IgD-negative memory B cell (primary cell): ENCODE measurements around the gene CPT1B. TPM values are rescaled to one million over a fixed set of nuclear protein-coding genes. Genes with fewer than 3 reads are reported as not detected.

Source experiments
- H3K27ac Mint-ChIP-seq, 3 donors: one replicate each; pipeline ENCODE4 v1.8.0; 2020 to 2022; ENCODE audit warnings: mild to moderate bottlenecking in 3 of 3, mixed read lengths in 3 of 3, moderate library complexity in 1 of 3
- H3K27me3 Mint-ChIP-seq: one replicate; pipeline ENCODE4 v1.8.0; 2021; ENCODE audit warnings: mixed read lengths
- H3K36me3 Mint-ChIP-seq: one replicate; pipeline ENCODE4 v1.8.0; 2020; ENCODE audit warnings: mild to moderate bottlenecking, mixed read lengths
- H3K4me1 Mint-ChIP-seq, 3 donors: one replicate each; pipeline ENCODE4 v1.8.0; 2020 to 2022; ENCODE audit warnings: mixed read lengths in 3 of 3, mild to moderate bottlenecking in 1 of 3
- H3K4me3 Mint-ChIP-seq, 4 donors: one replicate each; pipeline ENCODE4 v1.8.0; 2020 to 2022; ENCODE audit warnings: mild to moderate bottlenecking in 4 of 4, mixed read lengths in 4 of 4, moderate library complexity in 3 of 4
- H3K9me3 Mint-ChIP-seq, 3 donors: one replicate each; pipeline ENCODE4 v1.8.0; 2020 to 2021; ENCODE audit warnings: mixed read lengths in 3 of 3, mild to moderate bottlenecking in 1 of 3
- polyA plus RNA-seq: library from polyadenylated mRNA; unstranded; fragments of 300-500 nt; fragmentation: Illumina TruSeq; gene quantifications from one replicate; pipeline ENCODE4 v1.2.3, GENCODE V29; 2021

Gene CPT1B
- polyA plus RNA-seq, 1 donor from 2014 or later: 1.6 TPM

DNA sequence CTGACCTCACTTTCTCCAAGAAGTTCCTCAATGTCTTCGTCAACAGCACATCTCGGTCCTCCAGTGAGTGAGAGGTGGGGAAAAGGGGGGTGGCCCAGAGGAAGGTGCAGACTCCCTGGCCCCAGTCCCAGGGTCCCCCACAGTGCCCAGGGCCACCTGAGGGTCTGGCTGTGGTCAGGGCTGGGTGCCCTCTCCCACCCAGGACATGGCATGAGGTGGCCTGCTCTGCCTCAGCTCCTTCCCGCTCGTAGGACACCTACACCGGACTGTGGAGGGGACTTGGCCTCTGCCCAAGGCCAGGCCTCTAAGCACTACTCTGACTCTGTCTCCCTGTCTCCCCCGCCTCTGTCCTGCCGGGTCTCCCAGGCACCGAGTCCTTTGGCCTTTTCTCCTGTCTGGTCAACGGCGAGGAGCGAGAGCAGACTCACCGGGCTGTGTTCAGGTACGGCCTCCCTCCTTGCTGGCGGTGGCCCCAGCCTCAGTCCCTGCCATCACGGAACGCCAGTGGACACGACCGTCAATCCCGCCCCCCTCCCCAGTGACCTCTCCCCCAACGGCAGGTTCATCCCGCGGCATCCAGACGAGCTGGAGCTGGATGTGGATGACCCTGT, 26.9 kb upstream of the CPT1B start:
- H3K36me3 Mint-ChIP-seq: no peaks in the 10 kb centered on the region

GRCh38 chr22:50604256-50605001, 26.2 kb upstream of the CPT1B start:
- H3K4me1 Mint-ChIP-seq: peaks cover 4 to 10% (median 7%) of the 10 kb centered on the region in 3 donors
- no peaks in the 10 kb centered on the region for H3K36me3 Mint-ChIP-seq
- no peak overlapping the region for H3K4me3 Mint-ChIP-seq
- H3K27me3 Mint-ChIP-seq: peaks cover 52% of the 10 kb centered on the region
- no peak overlapping the region for H3K27ac Mint-ChIP-seq
- no peaks in the 10 kb centered on the region for H3K9me3 Mint-ChIP-seq

More for the DNA sequence above, 26.9 kb upstream of the CPT1B start:
- Mint-ChIP-seq H3K4me3 (no peak overlapping the region), H3K4me1 (peaks cover 4 to 10% (median 4%) of the 10 kb centered on the region in 3 donors), H3K9me3 (no peaks in the 10 kb centered on the region), H3K27ac (no peak overlapping the region), H3K27me3 (peaks cover 50% of the 10 kb centered on the region)

- no peak overlapping the region for H3K4me3 Mint-ChIP-seq
- no peaks in the 10 kb centered on the region for H3K36me3 Mint-ChIP-seq
- H3K27me3 Mint-ChIP-seq: peaks cover 48% of the 10 kb centered on the region
- peaks cover 4 to 10% (median 7%) of the 10 kb centered on the region in 3 donors for H3K4me1 Mint-ChIP-seq
- H3K9me3 Mint-ChIP-seq: no peaks in the 10 kb centered on the region
- no peak overlapping the region for H3K27ac Mint-ChIP-seq
Measured at GRCh38 chr22:50603511-50604255, 25.5 kb upstream of the CPT1B start.

- peak overlapping the region in 1 of 3 donors; percentile 32 for H3K27ac Mint-ChIP-seq
Measured at GRCh38 chr22:50602338-50602700, 24.1 kb upstream of the CPT1B start.

GRCh38 chr22:50601669-50602337, 23.6 kb upstream of the CPT1B start:
- Mint-ChIP-seq H3K4me1 (peaks cover 2 to 10% (median 7%) of the 10 kb centered on the region in 3 donors), H3K27ac (peak overlapping the region in 1 of 3 donors; percentile 64), H3K4me3 (peak overlapping the region; percentile 41 to 88 (median 74)), H3K27me3 (peaks cover 39% of the 10 kb centered on the region), H3K36me3 (peaks cover under 1% of the 10 kb centered on the region), H3K9me3 (no peaks in the 10 kb centered on the region)

More at GRCh38 chr22:50602338-50602700, 24.1 kb upstream of the CPT1B start:
- Mint-ChIP-seq H3K4me3 (peak overlapping the region in 3 of 4 donors; percentile 41 to 88 (median 82)), H3K9me3 (no peaks in the 10 kb centered on the region), H3K4me1 (peaks cover 2 to 10% (median 7%) of the 10 kb centered on the region in 3 donors), H3K36me3 (no peaks in the 10 kb centered on the region), H3K27me3 (peaks cover 41% of the 10 kb centered on the region)

DNA sequence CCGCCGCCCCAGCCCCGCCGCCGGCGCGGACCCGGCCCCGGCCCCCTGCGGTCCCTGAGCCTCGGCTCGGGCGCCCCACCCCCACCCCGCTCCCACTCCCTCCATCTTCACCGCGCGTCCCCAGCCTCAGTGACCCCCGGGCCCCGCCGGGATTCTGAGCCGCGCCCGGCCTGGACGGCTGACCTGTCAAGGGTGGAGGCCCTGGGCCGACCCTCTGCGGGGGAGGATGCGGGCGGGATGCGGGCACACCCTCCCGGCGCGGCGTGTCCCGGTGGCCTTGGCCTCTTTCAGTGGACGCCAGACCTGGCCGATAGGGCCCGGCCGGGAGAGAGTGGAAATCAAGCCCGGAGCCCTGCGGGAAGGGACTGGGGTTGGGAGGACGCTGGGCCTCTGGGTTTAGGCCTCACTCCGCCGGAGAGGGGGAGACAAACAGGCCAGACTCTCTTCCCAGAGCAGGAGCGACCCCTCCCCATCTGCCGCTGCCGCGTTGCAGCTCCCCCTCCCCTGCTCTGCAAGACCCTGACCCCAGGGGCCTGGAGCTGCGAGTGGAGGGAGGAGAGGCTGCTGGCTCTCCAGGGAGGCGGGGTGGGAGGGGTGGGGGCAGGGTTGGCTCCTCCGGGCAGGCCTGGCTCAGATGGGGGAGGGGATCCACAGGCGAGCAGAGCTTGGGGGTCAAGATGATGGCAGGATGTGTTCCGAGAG, 22.9 kb upstream of the CPT1B start:
- H3K9me3 Mint-ChIP-seq: no peaks in the 10 kb centered on the region
- H3K27me3 Mint-ChIP-seq: peaks cover 34% of the 10 kb centered on the region
- peak overlapping the region; percentile 41 to 88 (median 74) for H3K4me3 Mint-ChIP-seq
- H3K4me1 Mint-ChIP-seq: peaks cover 2 to 10% (median 7%) of the 10 kb centered on the region in 3 donors
- H3K36me3 Mint-ChIP-seq: peaks cover 3% of the 10 kb centered on the region
- peak overlapping the region in 1 of 3 donors; percentile 64 for H3K27ac Mint-ChIP-seq

- H3K27me3 Mint-ChIP-seq: peaks cover 31% of the 10 kb centered on the region
- peak within 1 kb of the TSS in 2 of 3 donors; percentile 39 to 64 for H3K27ac Mint-ChIP-seq
- H3K4me1 Mint-ChIP-seq: peaks cover 2 to 10% (median 7%) of the 10 kb centered on the region in 3 donors
- no peaks in the 10 kb centered on the region for H3K9me3 Mint-ChIP-seq
- peaks cover 3% of the 10 kb centered on the region for H3K36me3 Mint-ChIP-seq
- peak within 1 kb of the TSS; percentile 65 to 88 (median 83) for H3K4me3 Mint-ChIP-seq
Measured at GRCh38 chr22:50600538-50600937, 22.3 kb upstream of the CPT1B start, which contains the start of gene MAPK8IP2. MAPK8IP2 (plus strand) TSS chr22:50600793; CDS start chr22:50600819, 26 bp downstream.

GRCh38 chr22:50599816-50600455, 21.7 kb upstream of the CPT1B start:
- H3K27ac Mint-ChIP-seq: peak overlapping the region in 1 of 3 donors; percentile 39
- H3K36me3 Mint-ChIP-seq: peaks cover 3% of the 10 kb centered on the region
- peaks cover 27% of the 10 kb centered on the region for H3K27me3 Mint-ChIP-seq
- peaks cover 2 to 10% (median 7%) of the 10 kb centered on the region in 3 donors for H3K4me1 Mint-ChIP-seq
- no peaks in the 10 kb centered on the region for H3K9me3 Mint-ChIP-seq
- H3K4me3 Mint-ChIP-seq: peak overlapping the region; percentile 29 to 84 (median 71)

DNA sequence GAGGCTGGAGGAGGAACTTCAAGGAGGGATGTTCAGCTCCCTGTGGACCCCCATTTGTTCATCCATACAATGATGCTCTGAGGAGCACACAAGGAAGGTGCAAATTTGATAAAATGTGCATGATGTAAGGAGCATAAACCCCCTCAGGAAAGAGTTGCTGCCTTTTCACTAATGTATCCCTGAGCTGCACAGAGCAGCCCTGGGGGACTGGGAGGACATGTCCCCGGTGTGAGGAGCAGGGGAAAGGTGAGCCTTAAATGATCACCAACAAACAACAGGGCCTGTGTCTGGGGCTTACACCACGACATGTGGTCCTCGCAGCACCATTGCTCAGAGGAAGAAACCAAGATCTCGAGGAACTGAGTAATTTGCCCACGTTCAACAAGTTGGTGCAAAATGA, 18.9 kb upstream of the CPT1B start:
- Mint-ChIP-seq H3K36me3 (peaks cover 3% of the 10 kb centered on the region), H3K4me1 (peaks cover 2 to 6% (median 5%) of the 10 kb centered on the region in 3 donors), H3K4me3 (peak overlapping the region in 2 of 4 donors; percentile 32 to 35), H3K27me3 (peaks cover 14% of the 10 kb centered on the region), H3K9me3 (no peaks in the 10 kb centered on the region), H3K27ac (peak overlapping the region in 1 of 3 donors; percentile 54)

GRCh38 chr22:50595189-50595588, 17.0 kb upstream of the CPT1B start:
- Mint-ChIP-seq H3K9me3 (peaks cover 0 to 1% (median 0%) of the 10 kb centered on the region in 3 donors), H3K27me3 (peaks cover 7% of the 10 kb centered on the region), H3K4me1 (peaks cover 0 to 3% (median 0%) of the 10 kb centered on the region in 3 donors), H3K27ac (no peak overlapping the region), H3K36me3 (peaks cover 6% of the 10 kb centered on the region), H3K4me3 (no peak overlapping the region)

DNA sequence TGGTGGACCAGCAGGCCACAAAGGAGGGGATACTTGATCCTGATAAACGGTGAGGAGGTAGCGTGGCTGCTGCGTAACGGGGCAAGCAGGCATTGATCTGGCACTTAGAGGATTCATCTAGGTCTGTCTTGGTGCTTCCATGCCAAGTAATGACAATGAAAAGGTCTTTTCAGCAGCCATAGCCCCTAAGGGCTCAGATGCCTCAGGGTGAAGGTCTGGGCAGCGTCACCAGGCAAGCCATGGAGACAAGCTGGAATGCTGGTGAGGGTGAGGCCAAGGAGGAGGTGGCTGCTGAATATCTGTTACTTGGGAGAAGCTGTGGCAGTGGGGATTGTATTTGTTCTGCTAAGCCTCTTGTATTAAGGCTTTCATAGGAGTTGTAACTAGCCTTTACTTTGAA, 9.2 kb upstream of the CPT1B start:
- Mint-ChIP-seq H3K27me3 (peaks cover 1% of the 10 kb centered on the region), H3K36me3 (peaks cover 7% of the 10 kb centered on the region), H3K9me3 (peaks cover 0 to 1% (median 0%) of the 10 kb centered on the region in 3 donors), H3K4me1 (peaks cover 4 to 5% (median 5%) of the 10 kb centered on the region in 3 donors), H3K4me3 (no peak overlapping the region), H3K27ac (no peak overlapping the region)

DNA sequence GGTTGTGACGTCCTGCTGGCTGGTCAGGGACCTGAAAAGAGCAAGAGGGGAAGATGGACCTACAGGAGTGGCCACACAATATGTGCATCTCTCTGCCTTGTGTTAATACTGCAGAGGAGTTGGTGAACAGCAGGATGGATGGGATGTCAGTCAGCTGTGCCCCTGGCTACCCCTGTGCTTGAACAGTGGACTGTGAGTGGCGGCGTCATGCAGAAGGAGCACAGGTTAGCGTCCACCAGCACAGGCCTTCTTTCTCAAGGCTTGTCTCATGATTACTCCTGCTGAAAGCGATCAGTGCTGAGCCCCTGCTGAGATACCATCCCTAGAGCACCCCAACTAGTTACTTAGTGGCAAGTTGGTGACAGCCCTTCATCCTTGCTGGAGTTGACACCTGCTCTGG, 8.2 kb upstream of the CPT1B start:
- no peak overlapping the region for H3K27ac Mint-ChIP-seq
- H3K36me3 Mint-ChIP-seq: peaks cover 7% of the 10 kb centered on the region
- H3K4me3 Mint-ChIP-seq: peak overlapping the region in 1 of 4 donors; percentile 83
- H3K9me3 Mint-ChIP-seq: peaks cover 0 to 1% (median 0%) of the 10 kb centered on the region in 3 donors
- H3K27me3 Mint-ChIP-seq: no peaks in the 10 kb centered on the region
- H3K4me1 Mint-ChIP-seq: peaks cover 4 to 5% (median 5%) of the 10 kb centered on the region in 3 donors

DNA sequence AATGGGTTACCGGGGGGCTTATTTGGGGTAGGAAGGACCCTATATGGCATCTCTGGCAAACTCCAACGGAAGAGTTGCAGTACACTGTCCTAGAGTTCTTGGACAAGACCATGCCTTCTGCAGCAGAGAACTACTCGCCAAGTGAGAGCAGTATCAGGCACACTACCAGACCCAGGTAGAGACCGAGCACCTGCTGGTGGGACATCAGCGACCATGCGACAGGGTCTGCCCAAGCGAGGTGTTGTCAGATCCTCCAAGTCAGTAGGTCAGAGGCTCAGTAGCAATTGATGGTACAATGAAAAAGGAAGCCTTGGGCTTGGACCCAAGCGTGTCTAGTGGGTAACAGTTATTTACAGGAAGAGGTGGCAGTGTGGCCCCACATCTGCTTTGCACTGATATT, 7.6 kb upstream of the CPT1B start:
- H3K27ac Mint-ChIP-seq: no peak overlapping the region
- peaks cover 5 to 8% (median 5%) of the 10 kb centered on the region in 3 donors for H3K4me1 Mint-ChIP-seq
- H3K36me3 Mint-ChIP-seq: peaks cover 4% of the 10 kb centered on the region
- peak overlapping the region in 1 of 4 donors; percentile 83 for H3K4me3 Mint-ChIP-seq
- no peaks in the 10 kb centered on the region for H3K27me3 Mint-ChIP-seq
- no peaks in the 10 kb centered on the region for H3K9me3 Mint-ChIP-seq
